Measurements from ENCODE around the gene LGALS4.

Gene LGALS4

DNA sequence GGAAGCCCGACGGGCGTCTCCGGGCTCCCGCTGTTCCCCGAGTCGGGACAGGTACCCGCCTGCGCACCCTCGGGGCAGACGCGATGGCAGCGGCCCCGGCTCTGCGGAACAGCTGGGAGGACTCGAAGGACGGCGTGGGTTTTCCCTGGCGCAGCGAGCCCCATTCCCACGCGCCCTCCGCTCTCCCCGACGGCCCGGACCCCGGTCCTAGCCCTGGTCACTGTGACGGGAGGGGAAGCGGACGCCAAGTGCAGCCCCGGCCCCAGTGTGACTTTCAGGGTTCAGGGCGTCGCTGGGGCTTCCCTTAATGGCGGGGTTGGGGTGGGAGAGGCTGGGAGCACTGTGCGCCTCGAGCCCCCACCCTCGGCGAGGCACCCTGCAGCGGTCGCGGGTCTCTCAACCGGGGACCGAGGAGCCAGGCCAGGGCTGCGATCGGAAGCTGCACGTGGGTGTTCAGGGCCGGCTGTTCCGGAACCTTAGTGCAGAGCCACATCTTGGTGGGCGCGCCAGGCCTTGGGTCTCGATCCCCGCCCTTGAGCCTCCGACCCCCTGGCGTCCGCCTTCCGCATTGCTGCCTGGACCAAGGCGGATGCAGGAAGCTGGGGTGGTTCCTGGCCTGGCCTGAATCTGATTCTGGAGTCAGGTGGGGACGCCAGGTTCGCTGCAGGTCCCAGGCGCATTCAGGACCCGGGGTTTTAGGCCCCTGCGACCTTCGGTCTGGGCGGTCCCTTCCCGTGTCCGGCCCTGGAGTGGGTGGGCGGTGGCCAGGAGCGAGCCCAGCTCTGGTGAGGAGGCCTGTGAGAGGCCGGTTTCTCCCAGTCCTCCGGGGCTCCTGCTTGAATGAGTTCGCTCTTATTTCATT lies 20.3 kb downstream of the LGALS4 start:
- TF ChIP-seq TAF1 (IDR thresholded peaks at IDR 0.05; ENCODE audit: borderline replicate concordance, insufficient read depth, low read length) (no peak), SIN3A (IDR thresholded peaks at IDR 0.05; ENCODE audit: borderline replicate concordance, insufficient read depth, low read length) (no peak), FOXP2 (optimal IDR thresholded peaks at IDR 0.05; ENCODE audit: borderline replicate concordance, extremely low read depth, extremely low read length, insufficient read depth) (no peak), POLR2AphosphoS5 (IDR thresholded peaks at IDR 0.05; ENCODE audit: low read depth, low read length) (no peak)
- TF ChIP-seq, protein P1, sequence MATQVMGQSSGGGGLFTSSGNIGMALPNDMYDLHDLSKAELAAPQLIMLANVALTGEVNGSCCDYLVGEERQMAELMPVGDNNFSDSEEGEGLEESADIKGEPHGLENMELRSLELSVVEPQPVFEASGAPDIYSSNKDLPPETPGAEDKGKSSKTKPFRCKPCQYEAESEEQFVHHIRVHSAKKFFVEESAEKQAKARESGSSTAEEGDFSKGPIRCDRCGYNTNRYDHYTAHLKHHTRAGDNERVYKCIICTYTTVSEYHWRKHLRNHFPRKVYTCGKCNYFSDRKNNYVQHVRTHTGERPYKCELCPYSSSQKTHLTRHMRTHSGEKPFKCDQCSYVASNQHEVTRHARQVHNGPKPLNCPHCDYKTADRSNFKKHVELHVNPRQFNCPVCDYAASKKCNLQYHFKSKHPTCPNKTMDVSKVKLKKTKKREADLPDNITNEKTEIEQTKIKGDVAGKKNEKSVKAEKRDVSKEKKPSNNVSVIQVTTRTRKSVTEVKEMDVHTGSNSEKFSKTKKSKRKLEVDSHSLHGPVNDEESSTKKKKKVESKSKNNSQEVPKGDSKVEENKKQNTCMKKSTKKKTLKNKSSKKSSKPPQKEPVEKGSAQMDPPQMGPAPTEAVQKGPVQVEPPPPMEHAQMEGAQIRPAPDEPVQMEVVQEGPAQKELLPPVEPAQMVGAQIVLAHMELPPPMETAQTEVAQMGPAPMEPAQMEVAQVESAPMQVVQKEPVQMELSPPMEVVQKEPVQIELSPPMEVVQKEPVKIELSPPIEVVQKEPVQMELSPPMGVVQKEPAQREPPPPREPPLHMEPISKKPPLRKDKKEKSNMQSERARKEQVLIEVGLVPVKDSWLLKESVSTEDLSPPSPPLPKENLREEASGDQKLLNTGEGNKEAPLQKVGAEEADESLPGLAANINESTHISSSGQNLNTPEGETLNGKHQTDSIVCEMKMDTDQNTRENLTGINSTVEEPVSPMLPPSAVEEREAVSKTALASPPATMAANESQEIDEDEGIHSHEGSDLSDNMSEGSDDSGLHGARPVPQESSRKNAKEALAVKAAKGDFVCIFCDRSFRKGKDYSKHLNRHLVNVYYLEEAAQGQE (IDR thresholded peaks at IDR 0.05; ENCODE audit: insufficient read depth in 1 of 2, low read depth in 2 of 2, low read length in 2 of 2): no peak

GRCh38 chr19:38788478-38789243 lies 24.1 kb downstream of the LGALS4 start, which contains the start of gene LGALS7B:
Gene LGALS7B (plus strand): TSS chr19:38789200. CDS start chr19:38789227, 27 bp downstream.
- no peak for TF ChIP-seq SIN3A (IDR thresholded peaks at IDR 0.05; ENCODE audit: borderline replicate concordance, insufficient read depth, low read length)
- no peak for TF ChIP-seq POLR2AphosphoS5 (IDR thresholded peaks at IDR 0.05; ENCODE audit: low read depth, low read length)
- no peak for TF ChIP-seq FOXP2 (optimal IDR thresholded peaks at IDR 0.05; ENCODE audit: borderline replicate concordance, extremely low read depth, extremely low read length, insufficient read depth)
- TF ChIP-seq, protein P1 (IDR thresholded peaks at IDR 0.05; ENCODE audit: insufficient read depth in 1 of 2, low read depth in 2 of 2, low read length in 2 of 2): no peak
- TF ChIP-seq TAF1 (IDR thresholded peaks at IDR 0.05; ENCODE audit: borderline replicate concordance, insufficient read depth, low read length): no peak

DNA sequence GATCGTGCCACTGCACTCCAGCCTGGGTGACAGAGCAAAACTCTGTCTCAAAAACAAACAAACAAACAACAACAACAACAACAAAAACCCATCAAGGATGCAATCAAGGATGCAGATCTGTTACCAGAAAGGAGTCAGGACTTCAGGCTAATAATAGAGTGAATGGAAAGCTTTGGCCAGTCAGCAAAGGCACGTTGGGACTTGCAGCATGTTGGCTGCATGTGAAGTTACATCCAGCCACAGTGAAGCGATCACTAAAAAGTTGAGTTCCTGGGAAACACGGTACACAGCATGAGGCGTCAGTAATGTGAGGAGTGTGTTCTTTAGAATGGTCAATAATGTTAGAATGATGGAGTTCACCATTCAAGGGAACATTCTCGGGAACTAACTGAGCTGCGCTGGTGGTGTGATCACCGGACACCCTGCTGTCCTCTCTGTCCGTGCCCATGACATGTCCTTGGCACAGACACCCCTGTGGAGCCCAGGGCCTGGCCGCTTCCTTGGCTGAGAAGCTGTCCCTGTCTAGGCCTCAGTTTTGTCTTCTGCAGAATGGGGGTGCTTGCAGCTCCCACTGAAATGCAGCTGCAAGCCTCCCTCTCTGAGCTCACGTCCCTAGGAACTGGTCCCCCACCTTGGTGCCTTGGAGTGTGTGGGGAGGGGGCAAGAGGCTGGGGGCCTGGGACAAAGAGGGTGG lies 26.0 kb downstream of the LGALS4 start:
- no peak for TF ChIP-seq SIN3A (IDR thresholded peaks at IDR 0.05; ENCODE audit: borderline replicate concordance, insufficient read depth, low read length)
- TF ChIP-seq FOXP2 (optimal IDR thresholded peaks at IDR 0.05; ENCODE audit: borderline replicate concordance, extremely low read depth, extremely low read length, insufficient read depth): no peak
- TF ChIP-seq TAF1 (IDR thresholded peaks at IDR 0.05; ENCODE audit: borderline replicate concordance, insufficient read depth, low read length): no peak
- TF ChIP-seq, protein P1 (IDR thresholded peaks at IDR 0.05; ENCODE audit: insufficient read depth in 1 of 2, low read depth in 2 of 2, low read length in 2 of 2): no peak
- no peak for TF ChIP-seq POLR2AphosphoS5 (IDR thresholded peaks at IDR 0.05; ENCODE audit: low read depth, low read length)

DNA sequence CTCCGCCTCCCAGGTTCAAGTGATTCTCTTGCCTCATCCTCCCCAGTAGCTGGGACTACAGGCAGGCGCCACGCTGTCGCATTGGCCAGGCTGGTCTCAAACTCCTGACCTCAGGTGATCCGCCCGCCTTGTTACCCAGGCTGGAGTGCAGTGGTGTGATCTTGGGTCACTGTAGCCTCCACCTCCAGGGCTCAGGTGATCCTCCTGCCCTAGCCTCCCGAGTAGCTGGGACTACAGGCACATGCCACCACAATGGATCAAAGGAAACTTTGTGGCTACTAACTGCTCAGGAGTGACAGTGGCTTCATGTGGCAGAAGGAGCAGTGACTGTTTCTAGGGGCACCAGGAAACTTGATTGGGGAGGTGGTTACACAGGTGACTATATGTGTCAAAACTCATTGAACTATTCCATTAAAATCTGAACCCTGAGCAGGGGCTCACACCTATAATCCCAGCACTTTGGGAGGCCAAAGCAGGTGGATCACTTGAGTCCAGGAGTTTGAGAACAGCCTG lies 27.5 kb downstream of the LGALS4 start:
- TF ChIP-seq TAF1 (IDR thresholded peaks at IDR 0.05; ENCODE audit: borderline replicate concordance, insufficient read depth, low read length) (no peak), FOXP2 (optimal IDR thresholded peaks at IDR 0.05; ENCODE audit: borderline replicate concordance, extremely low read depth, extremely low read length, insufficient read depth) (no peak), SIN3A (IDR thresholded peaks at IDR 0.05; ENCODE audit: borderline replicate concordance, insufficient read depth, low read length) (no peak)
- TF ChIP-seq, protein P1 (IDR thresholded peaks at IDR 0.05; ENCODE audit: insufficient read depth in 1 of 2, low read depth in 2 of 2, low read length in 2 of 2): no peak
